GM15510 (cell line): ENCODE data around the gene ZNF358.

Experiments used
- POLR2A ChIP-seq: IDR thresholded peaks from 3 replicates; pipeline ENCODE4 v1.6.1; 2011; ENCODE audit warnings: borderline replicate concordance; ENCODE audit not compliant: insufficient read length; ENCODE audit errors: extremely low read depth

Gene ZNF358

DNA sequence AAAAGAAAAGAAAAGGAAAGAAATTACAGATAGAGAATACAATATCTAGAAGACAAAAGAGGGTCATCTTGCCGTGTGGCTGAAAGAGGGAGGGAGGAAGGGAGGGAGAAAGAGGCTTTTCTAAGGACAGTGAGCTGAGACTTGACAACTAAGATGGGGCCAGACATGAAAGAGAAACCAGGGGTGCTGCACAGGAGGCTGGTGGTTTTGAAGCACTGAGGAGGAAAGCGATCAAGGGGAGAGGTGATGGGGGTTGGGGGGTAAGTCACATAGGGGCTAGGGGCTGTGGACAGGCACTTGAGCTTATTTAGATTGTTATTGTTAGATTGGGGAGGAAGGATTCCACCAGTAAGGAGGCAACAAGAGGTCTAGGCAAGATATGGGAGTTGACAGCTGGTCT, 36.9 kb downstream of the ZNF358 start:
- TF ChIP-seq POLR2A = no peak

GRCh38 chr19:7554565-7554964, 38.7 kb downstream of the ZNF358 start:
- no peak for TF ChIP-seq POLR2A

DNA sequence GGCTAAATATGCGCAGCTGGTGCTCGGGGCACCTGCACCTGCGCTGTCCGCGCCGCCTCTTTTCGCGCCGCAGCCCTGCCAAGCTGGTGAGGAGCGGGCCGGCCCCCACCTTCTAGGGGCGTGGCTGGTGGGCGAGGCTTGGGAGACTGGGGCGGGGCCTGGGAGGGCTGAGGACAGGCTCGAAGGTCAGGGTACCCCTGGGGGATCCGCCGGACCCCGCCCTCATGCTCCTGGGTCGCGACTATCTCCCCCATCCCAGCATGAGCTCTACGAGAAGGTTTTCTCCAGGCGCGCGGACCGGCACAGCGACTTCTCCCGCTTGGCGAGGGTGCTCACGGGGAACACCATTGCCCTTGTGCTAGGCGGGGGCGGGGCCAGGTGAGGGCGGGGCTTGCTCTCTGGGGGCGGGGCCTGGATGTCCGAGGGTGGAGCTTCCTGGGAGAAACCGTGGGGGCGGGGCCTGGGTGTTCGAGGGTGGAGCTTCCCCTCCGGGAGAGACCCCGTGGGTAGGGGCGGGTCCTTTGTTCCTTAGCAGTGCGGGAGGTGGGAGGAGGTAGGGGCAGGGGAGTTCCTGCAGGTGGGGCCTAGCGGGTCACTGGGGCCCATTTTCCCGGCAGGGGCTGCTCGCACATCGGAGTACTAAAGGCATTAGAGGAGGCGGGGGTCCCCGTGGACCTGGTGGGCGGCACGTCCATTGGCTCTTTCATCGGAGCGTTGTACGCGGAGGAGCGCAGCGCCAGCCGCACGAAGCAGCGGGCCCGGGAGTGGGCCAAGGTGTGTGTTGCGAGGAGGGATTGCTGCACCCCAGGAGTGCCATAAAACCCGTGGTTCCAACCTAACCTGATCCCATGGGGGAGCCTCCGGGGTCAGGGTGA, 39.3 kb downstream of the ZNF358 start:
- no peak for TF ChIP-seq POLR2A

DNA sequence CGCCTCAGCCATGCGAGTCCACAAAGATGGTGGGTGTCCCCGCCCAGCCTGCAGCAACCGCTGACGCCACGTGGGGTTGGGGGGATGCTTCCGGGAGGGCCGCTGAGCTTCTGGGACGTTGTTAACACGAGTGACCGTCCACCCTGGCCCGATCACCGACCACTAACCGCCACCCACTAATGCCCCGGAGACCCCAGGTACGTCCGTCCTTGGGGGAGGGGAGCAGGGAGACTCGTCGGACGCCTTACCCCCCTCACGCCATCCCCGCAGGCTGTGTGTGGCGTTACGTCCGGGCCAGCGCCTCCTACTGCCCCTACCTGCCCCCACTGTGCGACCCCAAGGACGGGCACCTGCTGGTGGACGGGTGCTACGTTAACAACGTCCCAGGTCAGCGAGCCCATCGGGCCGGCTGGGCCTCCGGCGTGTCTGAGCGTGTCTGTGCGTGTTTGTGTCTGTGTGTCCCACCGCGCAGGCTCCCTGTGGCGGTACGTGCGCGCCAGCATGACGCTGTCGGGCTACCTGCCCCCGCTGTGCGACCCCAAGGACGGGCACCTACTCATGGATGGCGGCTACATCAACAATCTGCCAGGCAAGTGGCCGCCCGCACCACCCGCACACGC, 40.9 kb downstream of the ZNF358 start:
- no peak for TF ChIP-seq POLR2A

DNA sequence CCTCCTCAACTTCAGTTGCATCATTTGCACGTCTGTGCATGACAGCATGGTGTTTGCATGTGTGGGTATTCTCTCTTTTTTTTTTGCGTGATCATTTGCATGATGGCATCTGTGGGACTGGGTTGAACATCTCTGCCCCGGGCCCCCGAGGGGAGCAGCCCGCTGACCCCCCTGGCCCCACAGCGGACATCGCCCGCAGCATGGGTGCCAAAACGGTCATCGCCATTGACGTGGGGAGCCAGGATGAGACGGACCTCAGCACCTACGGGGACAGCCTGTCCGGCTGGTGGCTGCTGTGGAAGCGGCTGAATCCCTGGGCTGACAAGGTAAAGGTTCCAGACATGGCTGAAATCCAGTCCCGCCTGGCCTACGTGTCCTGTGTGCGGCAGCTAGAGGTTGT, 42.8 kb downstream of the ZNF358 start:
- no peak for TF ChIP-seq POLR2A

DNA sequence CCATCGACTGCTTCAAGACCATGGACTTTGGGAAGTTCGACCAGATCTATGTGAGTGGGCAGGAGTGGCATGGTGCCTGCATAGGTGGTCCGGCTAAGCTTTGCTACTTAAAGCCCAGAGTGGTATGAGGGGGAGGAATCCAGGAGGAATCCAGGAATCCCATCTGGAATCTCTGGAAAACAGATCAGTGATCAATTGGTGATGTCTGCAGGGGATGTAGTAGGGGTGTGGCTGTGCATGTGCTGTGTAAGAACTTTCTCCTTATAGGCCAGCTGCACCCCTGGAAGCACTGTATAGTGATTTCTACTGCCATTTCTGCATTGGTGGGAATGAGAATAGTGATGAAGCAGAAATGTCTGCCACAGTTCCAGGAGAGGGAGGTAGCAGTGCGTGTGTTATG, 43.2 kb downstream of the ZNF358 start:
- TF ChIP-seq POLR2A = no peak

DNA sequence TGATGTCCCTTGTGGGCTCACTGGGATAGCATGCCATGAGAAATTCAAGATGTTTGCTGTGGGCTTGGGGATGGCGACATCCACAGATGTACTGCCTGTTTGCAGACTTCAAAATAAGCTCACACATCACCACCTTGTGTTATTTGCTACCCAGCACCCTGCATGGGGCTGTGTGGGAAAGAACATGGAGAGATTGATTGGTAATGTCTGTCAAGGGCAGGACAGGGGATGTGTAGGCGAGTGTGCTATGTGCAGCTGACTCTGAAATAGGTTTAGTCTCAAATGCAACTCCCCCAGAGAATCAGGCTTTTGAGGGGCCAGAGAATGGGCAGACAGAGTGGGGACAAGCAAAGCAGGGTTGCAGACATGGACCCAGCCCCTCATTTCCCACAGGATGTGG, 44.4 kb downstream of the ZNF358 start:
- TF ChIP-seq POLR2A = no peak

GRCh38 chr19:7561325-7561724, 45.4 kb downstream of the ZNF358 start:
- no peak for TF ChIP-seq POLR2A

DNA sequence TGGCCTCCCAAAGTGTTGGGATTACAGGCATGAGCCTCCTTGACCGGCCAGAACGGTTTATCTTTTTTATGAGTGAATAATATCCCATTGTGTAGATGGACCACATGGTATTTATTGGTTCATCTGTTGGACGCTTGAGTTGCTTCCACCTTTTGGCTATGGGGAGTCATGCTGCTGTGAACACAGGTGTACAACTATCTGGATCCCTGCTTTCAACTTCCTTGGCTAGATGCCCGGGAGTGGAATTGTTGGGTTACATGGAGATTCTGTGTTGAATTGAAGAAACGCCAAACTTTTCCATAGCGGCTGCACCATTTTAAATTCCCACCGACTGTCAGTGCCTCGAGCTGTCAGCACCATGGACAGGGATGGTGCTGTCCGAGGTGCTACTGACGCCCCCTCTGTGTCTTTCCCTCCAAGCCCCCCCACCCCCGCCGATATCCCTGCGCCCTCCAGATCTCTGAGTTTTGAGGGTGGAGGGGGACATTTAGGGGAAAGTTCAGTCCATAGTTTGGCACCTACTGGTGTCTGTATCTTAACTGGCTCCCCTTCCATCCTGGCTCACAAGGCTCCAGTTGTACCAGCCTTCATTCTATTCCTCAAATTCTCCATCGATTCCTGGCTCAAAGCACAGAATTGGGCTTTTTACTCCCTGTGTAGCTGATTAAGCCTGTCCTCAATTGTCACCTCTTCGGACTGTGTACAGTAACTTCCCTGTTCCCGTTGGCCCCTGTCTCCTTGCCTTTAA, 46.9 kb downstream of the ZNF358 start:
- no peak for TF ChIP-seq POLR2A

DNA sequence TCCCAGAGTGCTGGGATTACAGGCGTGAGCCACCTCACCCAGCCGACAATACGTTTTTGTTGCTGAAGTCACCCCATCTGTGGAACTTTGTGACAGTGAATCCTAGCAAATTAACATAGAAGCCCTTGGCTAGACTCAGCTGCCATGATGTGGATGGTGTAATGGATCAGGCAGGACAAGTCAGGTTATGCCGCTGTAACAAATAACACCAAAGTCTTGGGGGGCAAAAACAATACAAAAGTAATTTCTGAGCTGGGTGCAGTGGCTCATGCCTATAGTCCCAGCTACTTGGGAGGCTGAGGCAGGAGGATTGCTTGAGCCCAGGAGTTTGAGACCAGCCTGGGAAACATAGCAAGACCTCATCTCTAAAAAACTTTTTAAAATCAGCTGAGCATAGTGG, 49.0 kb downstream of the ZNF358 start:
- no peak for TF ChIP-seq POLR2A

- TF ChIP-seq POLR2A = no peak
These were observed 49.4 kb downstream of the ZNF358 start for GRCh38 chr19:7565332-7565731.
